HEK293 (cell line): ENCODE measurements around the gene TFEC.

Experiments used
- CTCF ChIA-PET: fragments of 350-600 bp; formaldehyde crosslinking; extraction: SDS; loops from one replicate; lab custom pipeline; 2021; ENCODE audit warnings: antibody characterized with exemption; lab: Yijun Ruan, JAX
- POLR2A ChIA-PET: fragments of 300-600 bp; formaldehyde crosslinking; extraction: SDS; loops from one replicate; lab custom pipeline; 2020; ENCODE audit warnings: antibody characterized with exemption, inconsistent platforms; lab: Yijun Ruan, JAX
- H3K27ac ChIP-seq: fragments of 200-500 bp; sonication (Bioruptor generic); 2 replicates; pipeline ENCODE4 v1.5.1; 2014; ENCODE audit warnings: low read depth, low read length, control low read depth, inconsistent platforms; ENCODE audit errors: extremely low read depth
- H3K36me3 ChIP-seq, 2 experiments: fragments of 200-500 bp in 1 of 2; sonication (Bioruptor generic) in 1 of 2; 1 replicate in 1 of 2; 2 replicates in 1 of 2; pipeline ENCODE4 v1.5.1; 2014 to 2017; ENCODE audit warnings: inconsistent platforms in 2 of 2, low read length in 2 of 2; ENCODE audit not compliant: control insufficient read depth in 2 of 2, insufficient read depth in 1 of 2
- H3K4me1 ChIP-seq: fragments of 200-500 bp; sonication (Bioruptor generic); 2 replicates; pipeline ENCODE4 v1.5.1; 2014; ENCODE audit warnings: mild to moderate bottlenecking, low read length, inconsistent platforms; ENCODE audit not compliant: control insufficient read depth, insufficient read depth
- H3K4me3 ChIP-seq: 2 replicates; pipeline ENCODE4 v1.5.1; 2011; ENCODE audit warnings: low read depth, mild to moderate bottlenecking, control low read depth, low read length, moderate library complexity
- H3K9me3 ChIP-seq: fragments of 200-500 bp; sonication (Bioruptor generic); 2 replicates; pipeline ENCODE4 v1.5.1; 2014; ENCODE audit warnings: low read depth, low read length, inconsistent platforms; ENCODE audit not compliant: control insufficient read depth, insufficient read depth
- HIC1 ChIP-seq: fragments of 450-650 bp; formaldehyde crosslinking; IDR thresholded peaks from 2 replicates; pipeline ENCODE4 v1.5.1; 2016; ENCODE audit warnings: missing biosample characterization, missing genetic modification characterization
- KLF17 ChIP-seq: fragments of 450-650 bp; formaldehyde crosslinking; IDR thresholded peaks from 2 replicates; pipeline ENCODE4 v1.5.1; 2016; ENCODE audit warnings: missing biosample characterization, missing genetic modification characterization
- SP2 ChIP-seq: fragments of 450-650 bp; formaldehyde crosslinking; IDR thresholded peaks from 2 replicates; pipeline ENCODE4 v1.5.1; 2016; ENCODE audit warnings: missing biosample characterization, missing genetic modification characterization
- TSHZ1 ChIP-seq: fragments of 450-650 bp; formaldehyde crosslinking; IDR thresholded peaks from 2 replicates; pipeline ENCODE4 v1.5.1; 2016; ENCODE audit warnings: missing biosample characterization, missing genetic modification characterization, borderline replicate concordance
- ZBTB21 ChIP-seq: fragments of 450-650 bp; formaldehyde crosslinking; IDR thresholded peaks from 2 replicates; pipeline ENCODE4 v1.5.1; 2017; ENCODE audit warnings: missing biosample characterization, missing genetic modification characterization
- ZBTB6 ChIP-seq: fragments of 450-650 bp; formaldehyde crosslinking; IDR thresholded peaks from 2 replicates; pipeline ENCODE4 v1.5.1; 2017; ENCODE audit warnings: missing biosample characterization, missing genetic modification characterization
- ZBTB8A ChIP-seq: fragments of 450-650 bp; formaldehyde crosslinking; IDR thresholded peaks from 2 replicates; pipeline ENCODE4 v1.5.1; 2016; ENCODE audit warnings: missing biosample characterization, missing genetic modification characterization
- ZNF132 ChIP-seq: fragments of 450-650 bp; formaldehyde crosslinking; IDR thresholded peaks from 2 replicates; pipeline ENCODE4 v1.5.1; 2017; ENCODE audit warnings: missing biosample characterization, missing genetic modification characterization, borderline replicate concordance
- ZNF174 ChIP-seq: fragments of 450-650 bp; formaldehyde crosslinking; IDR thresholded peaks from 2 replicates; pipeline ENCODE4 v1.5.0; 2017; ENCODE audit warnings: missing biosample characterization, mild to moderate bottlenecking, missing genetic modification characterization
- ZNF211 ChIP-seq: fragments of 450-650 bp; formaldehyde crosslinking; IDR thresholded peaks from 2 replicates; pipeline ENCODE4 v1.5.1; 2016; ENCODE audit warnings: low read depth, missing biosample characterization, missing genetic modification characterization
- ZNF274 ChIP-seq, 2 experiments: fragments of 200-500 bp in 1 of 2; fragments of 450-650 bp in 1 of 2; sonication (Bioruptor generic) in 1 of 2; formaldehyde crosslinking in 1 of 2; IDR thresholded peaks; 2 replicates each; pipeline versions ENCODE4 v1.5.1 to v1.6.1; 2014 to 2016; ENCODE audit warnings: borderline replicate concordance in 1 of 2, inconsistent platforms in 1 of 2, low read length in 1 of 2, missing biosample characterization in 1 of 2, missing genetic modification characterization in 1 of 2
- ZNF394 ChIP-seq: fragments of 450-650 bp; formaldehyde crosslinking; IDR thresholded peaks from 2 replicates; pipeline ENCODE4 v1.5.1; 2016; ENCODE audit warnings: missing biosample characterization, missing genetic modification characterization, mild to moderate bottlenecking, moderate library complexity, borderline replicate concordance
- ZNF426 ChIP-seq: fragments of 450-650 bp; formaldehyde crosslinking; IDR thresholded peaks from 2 replicates; pipeline ENCODE4 v1.5.1; 2017; ENCODE audit warnings: missing biosample characterization, missing genetic modification characterization, mild to moderate bottlenecking, inconsistent platforms, moderate library complexity
- ZNF529 ChIP-seq: fragments of 450-650 bp; formaldehyde crosslinking; IDR thresholded peaks from 2 replicates; pipeline ENCODE4 v1.5.1; 2017; ENCODE audit warnings: missing genetic modification characterization, missing biosample characterization; ENCODE audit not compliant: insufficient replicate concordance
- ZNF544 ChIP-seq: fragments of 450-650 bp; formaldehyde crosslinking; IDR thresholded peaks from 2 replicates; pipeline ENCODE4 v1.5.0; 2017; ENCODE audit warnings: missing biosample characterization, missing genetic modification characterization
- ZNF596 ChIP-seq: fragments of 450-650 bp; IDR thresholded peaks from 2 replicates; pipeline ENCODE4 v1.5.0; 2018; ENCODE audit warnings: missing biosample characterization, mild to moderate bottlenecking, missing genetic modification characterization, moderate library complexity
- ZNF621 ChIP-seq: fragments of 450-650 bp; formaldehyde crosslinking; IDR thresholded peaks from 2 replicates; pipeline ENCODE4 v1.5.1; 2017; ENCODE audit warnings: missing biosample characterization, missing genetic modification characterization
- ZNF677 ChIP-seq: fragments of 450-650 bp; IDR thresholded peaks from 2 replicates; pipeline ENCODE4 v1.5.0; 2018; ENCODE audit warnings: missing biosample characterization, mild to moderate bottlenecking, missing genetic modification characterization, moderate library complexity
- ZNF707 ChIP-seq: fragments of 450-650 bp; formaldehyde crosslinking; IDR thresholded peaks from 2 replicates; pipeline ENCODE4 v1.5.1; 2016; ENCODE audit warnings: missing biosample characterization, missing genetic modification characterization

TFEC gene

DNA sequence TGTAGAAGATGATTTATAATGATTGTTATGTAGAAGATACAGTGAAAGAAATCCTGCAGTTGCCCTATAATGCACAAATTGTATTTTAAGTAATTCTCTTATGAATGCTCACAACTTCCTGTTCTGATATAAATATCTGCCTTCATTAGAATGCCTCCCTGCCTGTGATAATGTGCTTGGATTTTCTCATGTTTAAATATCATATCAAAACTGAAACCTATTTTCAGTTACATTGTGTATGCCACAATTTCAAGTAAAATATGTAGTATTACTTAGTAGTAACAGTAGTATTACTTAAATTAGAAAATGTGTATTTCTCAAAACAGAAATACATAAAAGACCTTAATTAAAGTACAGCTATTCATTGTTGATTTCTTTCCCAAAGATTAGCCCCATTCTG is 41.1 kb upstream of the TFEC start:
- ChIA-PET POLR2A (no interaction called here), CTCF (no interaction called here)
- Histone ChIP-seq H3K27ac (no peak overlapping the region), H3K36me3 (no peaks in the 10 kb centered on the region), H3K4me1 (no peaks in the 10 kb centered on the region), H3K9me3 (no peaks in the 10 kb centered on the region), H3K4me3 (no peak overlapping the region)
- TF ChIP-seq TSHZ1 (tag by site-specific recombination) = no peak
- no peak for TF ChIP-seq ZNF274 (IDR thresholded peaks at IDR 0.05; ENCODE audit: low read length)
- TF ChIP-seq ZNF274 (tag by site-specific recombination; IDR thresholded peaks at IDR 0.05; ENCODE audit: borderline replicate concordance) = no peak
- no peak for TF ChIP-seq HIC1
- TF ChIP-seq ZNF544 (tag by site-specific recombination) = no peak
- no peak for TF ChIP-seq ZNF394
- TF ChIP-seq KLF17 (tag by site-specific recombination) = no peak
- no peak for TF ChIP-seq ZNF211 (tag by site-specific recombination)
- TF ChIP-seq ZNF529 (tag by site-specific recombination) = no peak
- no peak for TF ChIP-seq ZNF426 (tag by site-specific recombination)
- no peak for TF ChIP-seq ZBTB21 (tag by site-specific recombination)
- no peak for TF ChIP-seq ZBTB6 (tag by site-specific recombination)
- TF ChIP-seq ZNF677 = no peak
- no peak for TF ChIP-seq ZNF596 (tag by site-specific recombination)
- TF ChIP-seq ZNF174 (tag by site-specific recombination) = no peak
- TF ChIP-seq SP2 = no peak
- no peak for TF ChIP-seq ZNF621 (tag by site-specific recombination)
- no peak for TF ChIP-seq ZBTB8A
- no peak for TF ChIP-seq ZNF707 (tag by site-specific recombination)
- TF ChIP-seq ZNF132 (tag by site-specific recombination) = no peak
